Karpas-422 (cell line): Measurements from ENCODE around the gene WDR81. TPM values are rescaled to one million over a fixed set of nuclear protein-coding genes. Genes with fewer than 3 reads are reported as not detected.
A peak's percentile ranks its signal among the peaks of the same experiment; 100 is the strongest.
"Not testable (repeated sequence)": the region's sequence is repeated elsewhere in the genome, so short reads cannot be mapped to it uniquely, and the experiment has no call there.

Experiments
- DNase-seq: peaks from one replicate; pipeline ENCODE4 v3.0.0-alpha.2; 2015
- H2AFZ ChIP-seq: fragments of 200-600 bp; sonication (generic); 2 replicates; pipeline ENCODE4 v1.6.1; 2014; ENCODE audit warnings: antibody characterized with exemption, low read length, mixed read lengths
- H3K27ac ChIP-seq: fragments of 200-600 bp; sonication (generic); 2 replicates; pipeline ENCODE4 v1.5.1; 2014; ENCODE audit warnings: mild to moderate bottlenecking, low read length, moderate library complexity
- H3K27me3 ChIP-seq: fragments of 200-600 bp; sonication (generic); 2 replicates; pipeline ENCODE4 v1.6.1; 2014; ENCODE audit warnings: low read length, mixed read lengths
- H3K36me3 ChIP-seq: fragments of 200-600 bp; sonication (generic); 2 replicates; pipeline ENCODE4 v1.6.1; 2014; ENCODE audit warnings: low read length, mixed read lengths; ENCODE audit not compliant: insufficient read depth
- H3K4me1 ChIP-seq: fragments of 200-600 bp; sonication (generic); 2 replicates; pipeline ENCODE4 v1.6.1; 2014; ENCODE audit warnings: mild to moderate bottlenecking, low read length, mixed read lengths
- H3K4me2 ChIP-seq: fragments of 200-600 bp; sonication (generic); 2 replicates; pipeline ENCODE4 v1.6.1; 2014; ENCODE audit warnings: low read length, low read depth, mild to moderate bottlenecking; ENCODE audit not compliant: poor library complexity, severe bottlenecking
- H3K4me3 ChIP-seq: fragments of 200-600 bp; sonication (generic); 2 replicates; pipeline ENCODE4 v1.5.1; 2014; ENCODE audit warnings: mild to moderate bottlenecking, antibody characterized with exemption, low read length, mixed read lengths
- H3K79me2 ChIP-seq: fragments of 200-600 bp; sonication (generic); 2 replicates; pipeline ENCODE4 v1.6.1; 2014; ENCODE audit warnings: mild to moderate bottlenecking, low read length, mixed read lengths
- H3K9ac ChIP-seq: fragments of 200-600 bp; sonication (generic); 2 replicates; pipeline ENCODE4 v1.6.0; 2014; ENCODE audit warnings: low read length
- H3K9me2 ChIP-seq: fragments of 200-600 bp; sonication (generic), shearing (Covaris generic); replicated peaks from 2 replicates; pipeline ENCODE4 v1.6.0; 2014; ENCODE audit warnings: mild to moderate bottlenecking, low read length, moderate library complexity; ENCODE audit not compliant: insufficient read depth
- H3K9me3 ChIP-seq: fragments of 300-700, 200-600 bp; sonication (generic); 2 replicates; pipeline ENCODE4 v1.6.1; 2014; ENCODE audit warnings: low read length, mixed read lengths
- H4K20me1 ChIP-seq: fragments of 200-600 bp; sonication (generic); 2 replicates; pipeline ENCODE4 v1.6.1; 2014; ENCODE audit warnings: mild to moderate bottlenecking, antibody characterized with exemption, low read length, low read depth; ENCODE audit not compliant: insufficient read depth
- total RNA-seq: library from RNA; depleted of rRNA; stranded (reverse); fragments of >200 nt; shearing (Covaris generic); gene quantifications from 2 replicates; pipeline ENCODE4 v1.2.3, GENCODE V29; 2014; ENCODE audit warnings: low replicate concordance

Gene WDR81
- total RNA-seq, 1 experiment from 2014 or later, result 11.7 TPM

- Histone ChIP-seq H3K79me2 (no peaks in the 10 kb centered on the region), H4K20me1 (no peaks in the 10 kb centered on the region), H3K4me1 (peaks cover 15% of the 10 kb centered on the region), H3K27ac (no peak overlapping the region), H3K9ac (no peak overlapping the region), H3K4me2 (no peak overlapping the region), H2AFZ (no peak overlapping the region), H3K36me3 (no peaks in the 10 kb centered on the region), H3K9me3 (no peaks in the 10 kb centered on the region), H3K9me2 (no peaks in the 10 kb centered on the region), H3K4me3 (no peak overlapping the region), H3K27me3 (no peaks in the 10 kb centered on the region)
- DNase-seq, result no peak
These were observed 35.0 kb downstream of the WDR81 start for GRCh38 chr17:1759529-1759928.

DNA sequence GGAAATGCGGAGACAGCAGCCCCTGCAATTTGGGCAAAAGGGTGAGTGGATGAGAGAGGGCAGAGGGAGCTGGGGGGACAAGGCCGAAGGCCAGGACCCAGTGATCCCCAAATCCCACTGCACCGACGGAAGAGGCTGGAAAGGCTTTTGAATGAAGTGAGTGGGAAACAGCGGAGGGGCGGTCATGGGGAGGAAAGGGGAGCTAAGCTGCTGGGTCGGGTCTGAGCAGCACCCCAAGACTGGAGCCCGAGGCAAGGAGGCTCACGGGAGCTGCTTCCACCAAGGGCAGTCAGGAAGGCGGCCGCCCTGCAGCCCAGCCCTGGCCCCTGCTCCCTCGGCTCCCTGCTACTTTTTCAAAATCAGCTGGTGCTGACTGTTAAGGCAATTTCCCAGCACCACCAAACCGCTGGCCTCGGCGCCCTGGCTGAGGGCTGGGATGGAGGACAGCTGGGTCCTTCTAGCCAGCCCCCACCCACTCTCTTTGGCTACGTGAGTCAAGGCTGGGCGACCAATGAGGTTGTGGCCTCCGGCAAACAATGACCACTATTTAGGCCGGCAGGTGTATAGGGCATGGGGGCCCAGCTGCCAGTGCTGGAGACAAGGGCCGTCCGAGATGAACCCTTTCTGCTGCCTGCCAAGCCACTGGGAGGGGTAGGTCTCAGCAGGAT lies 37.9 kb downstream of the WDR81 start:
- no peak overlapping the region for H3K27ac ChIP-seq
- H3K4me2 ChIP-seq, result peak overlapping the region; percentile 20
- H2AFZ ChIP-seq, result no peak overlapping the region; the same call in 1 of the 2 replicates
- H3K36me3 ChIP-seq, result no peaks in the 10 kb centered on the region
- H3K4me3 ChIP-seq, result no peak overlapping the region; the same call in 1 of the 2 replicates
- H4K20me1 ChIP-seq, result no peaks in the 10 kb centered on the region
- DNase-seq, result no peak
- peaks cover 15% of the 10 kb centered on the region for H3K4me1 ChIP-seq
- H3K9ac ChIP-seq, result peak overlapping the region; percentile 27; the same call in 1 of the 2 replicates
- H3K27me3 ChIP-seq, result no peaks in the 10 kb centered on the region
- H3K9me2 ChIP-seq, result no peaks in the 10 kb centered on the region
- H3K79me2 ChIP-seq, result no peaks in the 10 kb centered on the region
- no peaks in the 10 kb centered on the region for H3K9me3 ChIP-seq

DNA sequence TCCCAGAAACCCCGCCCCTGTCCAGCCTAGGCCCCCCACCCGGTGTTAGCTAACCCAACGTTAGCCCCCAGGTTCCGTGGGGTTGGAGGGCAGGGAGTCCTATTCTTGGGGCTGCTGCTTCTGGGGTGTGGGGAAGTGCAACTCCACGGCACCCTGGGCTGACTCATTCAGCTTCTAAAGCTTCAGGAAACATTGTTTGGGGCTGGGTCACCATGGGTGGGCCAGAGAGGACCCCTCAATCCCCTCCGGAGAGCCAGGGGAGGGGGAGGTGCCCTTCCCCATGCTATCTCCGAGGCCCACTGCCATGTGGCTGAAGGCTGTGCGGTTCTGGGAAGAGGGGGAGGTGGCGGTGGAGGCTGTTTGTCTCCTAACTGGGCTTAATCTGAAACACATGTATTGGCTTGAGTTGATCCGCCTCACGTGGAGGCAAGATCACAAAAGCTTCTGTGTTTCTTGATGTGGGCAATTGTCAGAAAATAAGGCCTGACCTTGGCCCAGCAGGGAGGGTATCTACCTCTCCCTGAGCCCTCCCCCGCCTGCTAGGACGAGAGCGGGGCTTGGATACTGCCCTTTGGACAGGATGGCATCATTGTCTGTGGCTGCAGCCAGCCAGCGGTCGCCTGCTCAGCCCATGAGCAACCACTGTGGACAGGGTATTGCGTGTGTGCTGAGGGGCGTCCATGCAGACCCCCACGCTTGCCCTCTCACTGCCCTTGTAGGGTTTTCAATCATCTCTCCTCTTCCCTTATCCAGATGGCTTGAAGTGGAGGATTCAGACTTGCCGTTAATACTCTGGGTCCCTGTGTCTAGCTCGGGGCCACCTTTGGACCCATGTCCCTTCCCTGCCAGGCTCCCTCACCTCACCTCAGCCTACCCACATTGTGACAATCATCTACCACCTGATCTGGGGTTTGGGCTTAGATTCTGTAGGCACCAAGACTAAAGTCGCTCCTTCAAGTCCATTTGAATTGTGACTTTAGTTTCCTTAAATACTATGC lies 38.7 kb downstream of the WDR81 start:
- Histone ChIP-seq H3K4me2 (peak overlapping the region; percentile 2), H3K9me3 (no peaks in the 10 kb centered on the region), H3K9ac (peak overlapping the region; percentile 27; the same call in 1 of the 2 replicates), H3K27me3 (no peaks in the 10 kb centered on the region), H3K36me3 (no peaks in the 10 kb centered on the region), H3K79me2 (no peaks in the 10 kb centered on the region), H3K4me3 (no peak overlapping the region; the same call in 1 of the 2 replicates), H3K9me2 (no peaks in the 10 kb centered on the region), H3K4me1 (peaks cover 15% of the 10 kb centered on the region), H3K27ac (no peak overlapping the region), H4K20me1 (no peaks in the 10 kb centered on the region), H2AFZ (no peak overlapping the region; the same call in 1 of the 2 replicates)
- no peak for DNase-seq

- Histone ChIP-seq H3K9ac (no peak overlapping the region), H2AFZ (no peak overlapping the region)
- DNase-seq, result no peak
These were observed 39.8 kb downstream of the WDR81 start for GRCh38 chr17:1764284-1764683.

DNA sequence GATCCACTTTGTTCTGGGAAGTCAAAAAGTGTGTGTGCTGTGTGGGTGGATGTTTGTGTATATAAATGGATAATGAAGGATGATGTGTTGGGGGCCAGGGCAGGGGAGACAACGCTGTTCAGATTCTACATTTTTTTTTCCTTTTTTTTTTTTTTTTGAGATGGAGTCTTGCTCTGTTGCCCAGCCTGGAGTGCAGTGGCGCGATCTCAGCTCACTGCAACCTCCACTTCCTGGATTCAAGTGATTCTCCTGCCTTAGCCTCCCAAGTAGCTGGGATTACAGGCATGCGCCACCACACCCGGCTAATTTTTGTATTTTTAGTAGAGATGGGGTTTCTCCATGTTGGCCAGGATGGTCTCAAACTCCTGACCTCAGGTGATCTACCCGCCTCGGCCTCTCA lies 40.2 kb downstream of the WDR81 start:
- H3K9ac ChIP-seq, H3K4me3 ChIP-seq, H2AFZ ChIP-seq, DNase-seq, H3K27me3 ChIP-seq, H4K20me1 ChIP-seq, H3K4me2 ChIP-seq, H3K36me3 ChIP-seq, H3K9me2 ChIP-seq, H3K9me3 ChIP-seq, H3K79me2 ChIP-seq, H3K27ac ChIP-seq: not testable (repeated sequence)
- H3K4me1 ChIP-seq, result peaks cover 20% of the 10 kb centered on the region

More at GRCh38 chr17:1764284-1764683, 39.8 kb downstream of the WDR81 start:
- Histone ChIP-seq H3K4me3 (no peak overlapping the region), H4K20me1 (no peaks in the 10 kb centered on the region), H3K4me1 (peaks cover 16% of the 10 kb centered on the region), H3K36me3 (no peaks in the 10 kb centered on the region), H3K27ac (no peak overlapping the region), H3K9me2 (no peaks in the 10 kb centered on the region), H3K4me2 (no peak overlapping the region), H3K27me3 (no peaks in the 10 kb centered on the region), H3K9me3 (no peaks in the 10 kb centered on the region), H3K79me2 (no peaks in the 10 kb centered on the region)

GRCh38 chr17:1765576-1765975 lies 41.1 kb downstream of the WDR81 start:
- Histone ChIP-seq H3K4me2 (no peak overlapping the region), H3K36me3 (no peaks in the 10 kb centered on the region), H3K9ac (no peak overlapping the region), H3K27ac (no peak overlapping the region), H3K27me3 (no peaks in the 10 kb centered on the region), H3K9me3 (no peaks in the 10 kb centered on the region), H3K4me3 (no peak overlapping the region), H3K79me2 (no peaks in the 10 kb centered on the region), H3K4me1 (peaks cover 29% of the 10 kb centered on the region), H2AFZ (no peak overlapping the region), H3K9me2 (no peaks in the 10 kb centered on the region), H4K20me1 (no peaks in the 10 kb centered on the region)
- no peak for DNase-seq

DNA sequence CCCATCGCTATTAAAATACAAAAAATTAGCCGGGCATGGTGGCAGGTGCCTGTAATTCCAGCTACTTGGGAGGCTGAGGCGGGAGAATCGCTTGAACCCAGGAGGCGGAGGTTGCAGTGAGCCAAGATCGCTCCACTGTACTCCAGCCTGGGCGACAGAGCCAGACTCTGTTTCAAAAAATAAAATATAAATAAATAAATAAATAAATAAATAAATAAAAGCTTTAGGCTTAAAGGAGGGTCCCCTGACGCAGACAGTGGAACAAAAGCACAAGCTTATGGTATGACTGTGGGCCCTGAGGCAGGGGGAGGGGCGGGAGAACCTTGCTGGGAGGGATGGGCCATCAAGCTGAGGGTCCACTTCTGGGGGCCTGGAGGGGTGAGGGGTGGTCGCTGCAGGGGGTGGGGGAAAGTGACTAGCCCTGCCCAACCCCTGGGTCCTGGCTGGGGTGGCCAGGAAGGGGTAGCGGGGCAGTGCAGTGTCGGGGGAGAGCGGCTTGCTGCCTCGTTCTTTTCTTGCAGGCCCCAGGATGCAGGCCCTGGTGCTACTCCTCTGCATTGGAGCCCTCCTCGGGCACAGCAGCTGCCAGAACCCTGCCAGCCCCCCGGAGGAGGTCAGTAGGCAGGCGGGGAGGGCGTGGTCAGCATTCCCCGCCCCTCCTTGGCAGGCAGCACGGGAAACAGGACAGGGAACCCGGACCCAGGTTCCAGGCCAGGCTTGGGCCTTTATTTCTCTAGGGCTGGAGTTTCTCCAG lies 42.1 kb downstream of the WDR81 start:
- Histone ChIP-seq H3K27me3 (no peaks in the 10 kb centered on the region), H3K4me3 (no peak overlapping the region), H3K9me3 (no peaks in the 10 kb centered on the region), H2AFZ (no peak overlapping the region), H3K36me3 (no peaks in the 10 kb centered on the region), H3K9me2 (no peaks in the 10 kb centered on the region), H3K79me2 (no peaks in the 10 kb centered on the region), H3K4me2 (no peak overlapping the region), H3K27ac (no peak overlapping the region), H4K20me1 (no peaks in the 10 kb centered on the region), H3K4me1 (peaks cover 39% of the 10 kb centered on the region), H3K9ac (no peak overlapping the region)
- DNase-seq, result no peak
